ENCODE data around the gene CPA2. TPM values are rescaled to one million over a fixed set of nuclear protein-coding genes. Genes with fewer than 3 reads are reported as not detected.

CPA2 gene
- total and polyA plus RNA-seq, 4 experiments from 2014 or later: not detected

DNA sequence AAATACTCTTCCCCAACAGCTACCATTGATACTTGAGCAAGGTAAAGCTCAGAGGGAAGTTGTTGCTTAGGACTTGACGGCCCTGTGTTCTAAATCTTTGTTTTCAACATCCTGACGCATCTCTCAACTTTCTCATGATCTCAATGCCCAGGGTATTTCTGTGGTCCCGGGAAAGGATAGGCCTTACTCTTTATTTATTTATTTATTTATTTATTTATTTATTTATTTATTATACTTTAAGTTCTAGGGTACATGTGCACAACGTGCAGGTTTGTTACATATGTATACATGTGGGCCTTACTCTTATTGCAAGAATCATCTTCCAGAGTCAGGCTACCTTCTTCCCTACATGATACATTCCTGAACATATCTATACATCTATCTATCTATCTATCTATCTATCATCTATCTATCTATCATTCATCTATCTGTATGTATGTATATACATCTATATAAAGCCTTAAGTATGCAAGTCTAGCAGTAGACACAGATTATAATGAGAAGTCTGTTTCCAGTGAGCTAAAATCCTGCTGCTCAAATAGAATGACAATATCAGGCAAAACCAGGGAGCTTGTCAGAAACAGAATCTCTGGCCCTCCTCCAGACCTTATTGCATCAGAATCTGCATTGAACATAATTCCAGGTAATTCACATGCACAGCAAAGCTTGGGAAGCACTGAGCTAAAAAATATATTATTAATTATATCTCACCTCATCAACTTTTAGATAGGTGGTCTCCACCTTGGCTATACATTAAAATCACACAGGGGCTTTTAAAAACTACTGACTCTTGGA is 65.8 kb downstream of the CPA2 start:
- no peak overlapping the region for H3K4me3 Mint-ChIP-seq
- no peak overlapping the region for H3K27ac Mint-ChIP-seq
- H3K27me3 ChIP-seq (ENCODE audit: insufficient read depth, low read length): peaks cover 4% of the 10 kb centered on the region
- H3K27ac ChIP-seq (ENCODE audit: low read depth, low read length): no peak overlapping the region
- CTCF ChIA-PET (ENCODE audit: partially characterized antibody): interaction anchor here (1.4 kb wide), 1 partner anchor 12 kb away, joined by 3 read pairs; no protein-coding TSS in a partner anchor
- H3K27me3 Mint-ChIP-seq: peaks cover 2% of the 10 kb centered on the region in 2 donors
- intact Hi-C loops (cut with micrococcal nuclease): no loop called here
- H3K9me3 Mint-ChIP-seq: no peaks in the 10 kb centered on the region
- POLR2A ChIA-PET (ENCODE audit: partially characterized antibody): no interaction called here
- H3K4me1 Mint-ChIP-seq: no peaks in the 10 kb centered on the region
- no peaks in the 10 kb centered on the region for H3K36me3 ChIP-seq (ENCODE audit: insufficient read depth, low read length)
- H3K9me3 ChIP-seq (ENCODE audit: control insufficient read depth in 1 of 2, low read length in 2 of 2): no peaks in the 10 kb centered on the region
- H3K4me1 ChIP-seq (ENCODE audit: insufficient read depth, low read length): no peaks in the 10 kb centered on the region
- DNase-seq: no peak
- H3K4me3 ChIP-seq (ENCODE audit: low read length in 2 of 2): no peak overlapping the region
- no peaks in the 10 kb centered on the region for H3K36me3 Mint-ChIP-seq

DNA sequence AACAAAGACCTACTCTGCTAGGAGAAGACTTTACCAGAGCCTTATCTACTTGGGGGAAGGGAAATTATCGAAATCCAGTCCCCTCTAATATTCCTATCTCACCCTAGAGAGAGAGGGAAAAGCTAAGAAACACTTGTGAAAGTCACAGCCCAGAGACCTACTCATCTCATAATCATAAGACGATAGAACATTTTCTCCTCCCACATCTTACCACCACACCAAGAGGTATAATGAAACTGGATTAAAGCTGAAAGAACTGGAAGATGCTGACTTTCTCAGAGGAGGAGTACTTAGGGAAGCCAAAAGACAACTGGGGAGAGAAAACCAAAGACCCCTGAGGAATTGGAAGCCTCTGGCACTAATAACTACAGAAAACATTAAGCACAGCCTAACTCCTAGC is 67.2 kb downstream of the CPA2 start:
- Histone ChIP-seq H3K36me3 (ENCODE audit: insufficient read depth, low read length) (no peaks in the 10 kb centered on the region), H3K27me3 (ENCODE audit: insufficient read depth, low read length) (peaks cover 4% of the 10 kb centered on the region), H3K4me3 (ENCODE audit: low read length in 2 of 2) (no peak overlapping the region), H3K9me3 (ENCODE audit: control insufficient read depth in 1 of 2, low read length in 2 of 2) (no peaks in the 10 kb centered on the region), H3K4me1 (ENCODE audit: insufficient read depth, low read length) (no peaks in the 10 kb centered on the region), H3K27ac (ENCODE audit: low read depth, low read length) (no peak overlapping the region)
- POLR2A ChIA-PET (ENCODE audit: partially characterized antibody): no interaction called here
- Mint-ChIP-seq H3K9me3 (no peaks in the 10 kb centered on the region), H3K4me3 (no peak overlapping the region), H3K27me3 (peaks cover 2% of the 10 kb centered on the region in 2 donors), H3K27ac (no peak overlapping the region), H3K4me1 (no peaks in the 10 kb centered on the region), H3K36me3 (no peaks in the 10 kb centered on the region)
- CTCF ChIA-PET (ENCODE audit: partially characterized antibody): interaction anchor here (1.4 kb wide), 1 partner anchor 14 kb away, joined by 3 read pairs; no protein-coding TSS in a partner anchor
- intact Hi-C loops (cut with micrococcal nuclease): no loop called here
- DNase-seq: no peak

DNA sequence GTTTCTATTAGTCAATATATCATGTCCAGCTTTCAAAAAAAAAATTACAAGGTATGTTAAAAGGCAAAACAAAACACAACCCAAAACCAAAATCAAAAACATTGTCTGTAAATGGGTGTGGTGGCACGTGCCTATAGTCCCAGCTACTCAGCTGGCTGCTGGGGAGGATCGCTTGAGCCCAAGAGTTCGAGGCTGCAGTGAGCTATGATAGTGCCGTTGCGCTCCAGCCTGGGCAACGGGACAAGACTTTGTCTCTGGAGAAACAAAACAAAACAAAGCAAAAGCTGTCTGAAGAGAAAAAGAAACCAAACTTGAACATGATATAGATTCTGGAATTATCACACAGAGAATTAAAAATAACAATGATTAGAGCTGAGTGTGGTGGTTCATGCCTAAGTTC is 67.6 kb downstream of the CPA2 start:
- intact Hi-C loops (cut with micrococcal nuclease): no loop called here
- ChIA-PET CTCF (ENCODE audit: partially characterized antibody) (interaction anchor here (1.4 kb wide), 1 partner anchor 14 kb away, joined by 3 read pairs; no protein-coding TSS in a partner anchor), POLR2A (ENCODE audit: partially characterized antibody) (no interaction called here)
- no peaks in the 10 kb centered on the region for H3K36me3 ChIP-seq (ENCODE audit: insufficient read depth, low read length)
- no peak overlapping the region for H3K4me3 ChIP-seq (ENCODE audit: low read length in 2 of 2)
- peaks cover 4% of the 10 kb centered on the region for H3K27me3 ChIP-seq (ENCODE audit: insufficient read depth, low read length)
- H3K4me1 Mint-ChIP-seq: no peaks in the 10 kb centered on the region
- no peaks in the 10 kb centered on the region for H3K4me1 ChIP-seq (ENCODE audit: insufficient read depth, low read length)
- no peak overlapping the region for H3K27ac ChIP-seq (ENCODE audit: low read depth, low read length)
- no peaks in the 10 kb centered on the region for H3K36me3 Mint-ChIP-seq
- no peak overlapping the region for H3K27ac Mint-ChIP-seq
- H3K9me3 Mint-ChIP-seq: no peaks in the 10 kb centered on the region
- no peak for DNase-seq
- no peaks in the 10 kb centered on the region for H3K9me3 ChIP-seq (ENCODE audit: control insufficient read depth in 1 of 2, low read length in 2 of 2)
- no peak overlapping the region for H3K4me3 Mint-ChIP-seq
- peaks cover 2% of the 10 kb centered on the region in 2 donors for H3K27me3 Mint-ChIP-seq

DNA sequence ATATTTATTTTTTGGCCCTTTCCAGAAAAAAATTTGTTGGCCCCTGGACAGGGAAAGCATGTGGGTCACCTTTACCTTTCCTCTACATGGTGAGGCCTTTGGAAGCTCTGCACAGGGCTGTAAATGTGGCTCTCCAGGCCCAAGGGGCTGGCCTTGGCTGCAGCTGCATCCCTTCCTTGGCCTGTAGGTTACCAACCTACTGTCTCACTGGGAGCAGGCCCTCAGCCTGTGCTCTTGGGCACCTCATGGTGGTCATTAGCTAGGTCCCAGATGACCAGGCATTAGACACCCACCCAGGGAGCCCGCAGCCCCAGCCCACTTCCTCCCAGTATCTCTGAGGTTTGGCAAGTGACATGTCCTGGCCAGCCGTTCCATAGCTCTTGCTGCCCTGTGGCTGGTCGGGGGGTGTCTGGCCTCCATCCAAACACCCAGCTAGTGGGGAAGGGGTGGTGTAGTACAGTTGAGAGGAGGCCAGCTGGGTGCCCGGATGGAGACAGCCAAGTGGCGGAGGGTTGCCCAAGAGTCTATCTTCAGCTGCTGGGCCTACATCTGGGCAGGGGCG is 70.8 kb downstream of the CPA2 start:
- no peak for DNase-seq
- Mint-ChIP-seq H3K27me3 (peaks cover 0 to 2% of the 10 kb centered on the region in 2 donors), H3K36me3 (no peaks in the 10 kb centered on the region), H3K4me1 (no peaks in the 10 kb centered on the region), H3K4me3 (no peak overlapping the region), H3K27ac (no peak overlapping the region), H3K9me3 (no peaks in the 10 kb centered on the region)
- Histone ChIP-seq H3K4me3 (ENCODE audit: low read length in 2 of 2) (no peak overlapping the region), H3K9me3 (ENCODE audit: control insufficient read depth in 1 of 2, low read length in 2 of 2) (no peaks in the 10 kb centered on the region), H3K27me3 (ENCODE audit: insufficient read depth, low read length) (no peaks in the 10 kb centered on the region), H3K4me1 (ENCODE audit: insufficient read depth, low read length) (no peaks in the 10 kb centered on the region), H3K27ac (ENCODE audit: low read depth, low read length) (no peak overlapping the region), H3K36me3 (ENCODE audit: insufficient read depth, low read length) (no peaks in the 10 kb centered on the region)
- POLR2A ChIA-PET (ENCODE audit: partially characterized antibody): no interaction called here
- intact Hi-C loops (cut with micrococcal nuclease): no loop called here
- CTCF ChIA-PET (ENCODE audit: partially characterized antibody): interaction anchor here (0.6 kb wide), 1 partner anchor 1350 kb away, joined by 3 read pairs; no protein-coding TSS in a partner anchor

DNA sequence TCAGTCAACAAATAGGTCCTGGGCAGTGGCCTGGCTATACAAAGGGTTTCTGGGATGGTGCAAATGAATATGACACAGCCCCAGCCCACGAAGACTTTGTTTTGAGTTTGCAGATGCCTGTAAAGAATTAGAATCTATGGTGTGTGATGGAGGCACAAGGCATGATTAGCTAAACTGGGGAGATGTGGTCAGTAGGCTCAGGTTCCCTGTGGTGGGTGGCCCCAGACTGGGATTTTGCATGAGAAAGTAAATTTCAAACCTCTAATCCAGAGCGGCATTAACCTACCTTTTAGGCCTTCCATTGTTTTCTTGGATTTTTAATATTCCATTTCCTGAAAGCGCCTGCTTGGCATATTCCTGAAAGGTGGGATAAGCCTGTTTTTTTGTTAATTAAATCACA is 71.6 kb downstream of the CPA2 start:
- Mint-ChIP-seq H3K9me3 (no peaks in the 10 kb centered on the region), H3K27me3 (peaks cover 0 to 2% of the 10 kb centered on the region in 2 donors), H3K4me1 (no peaks in the 10 kb centered on the region), H3K36me3 (no peaks in the 10 kb centered on the region), H3K27ac (no peak overlapping the region), H3K4me3 (no peak overlapping the region)
- CTCF ChIA-PET (ENCODE audit: partially characterized antibody): no interaction called here
- H3K36me3 ChIP-seq (ENCODE audit: insufficient read depth, low read length): no peaks in the 10 kb centered on the region
- intact Hi-C loops (cut with micrococcal nuclease): no loop called here
- no peaks in the 10 kb centered on the region for H3K4me1 ChIP-seq (ENCODE audit: insufficient read depth, low read length)
- H3K4me3 ChIP-seq (ENCODE audit: low read length in 2 of 2): no peak overlapping the region
- H3K27ac ChIP-seq (ENCODE audit: low read depth, low read length): no peak overlapping the region
- no peak for DNase-seq
- no peaks in the 10 kb centered on the region for H3K27me3 ChIP-seq (ENCODE audit: insufficient read depth, low read length)
- POLR2A ChIA-PET (ENCODE audit: partially characterized antibody): no interaction called here
- no peaks in the 10 kb centered on the region for H3K9me3 ChIP-seq (ENCODE audit: control insufficient read depth in 1 of 2, low read length in 2 of 2)

Other genes with a start within 250 kb of the CPA2 start
- 10 to 100 TPM; 14.0 to 17.2 TPM for gene ZC3HC1, start 215.5 kb upstream of the CPA2 start, total RNA-seq
- 10 to 100 TPM; 12.9 to 16.4 TPM for gene ZC3HC1, start 215.5 kb upstream of the CPA2 start, polyA plus RNA-seq
- gene KLHDC10, start 196.3 kb upstream of the CPA2 start, total RNA-seq: 10 to 100 TPM; 21.4 to 22.3 TPM
- 1 to 10 TPM in 1 of 2 donors, under 1 TPM in 1; 0.46 to 2.1 TPM for gene KLHDC10, start 196.3 kb upstream of the CPA2 start, polyA plus RNA-seq
- 10 to 100 TPM; 34.5 to 38.0 TPM for gene TMEM209, start 61.5 kb upstream of the CPA2 start, total RNA-seq
- gene TMEM209, start 61.5 kb upstream of the CPA2 start, polyA plus RNA-seq: 10 to 100 TPM; 42.4 to 48.8 TPM
- not detected for gene SSMEM1, start 59.0 kb upstream of the CPA2 start, total RNA-seq
- not detected for gene SSMEM1, start 59.0 kb upstream of the CPA2 start, polyA plus RNA-seq
- not detected for gene CPA4, start 26.3 kb downstream of the CPA2 start, total RNA-seq
- not detected for gene CPA4, start 26.3 kb downstream of the CPA2 start, polyA plus RNA-seq
- not detected for gene CPA5, start 78.0 kb downstream of the CPA2 start, total RNA-seq
- gene CPA5, start 78.0 kb downstream of the CPA2 start, polyA plus RNA-seq: 10 to 100 TPM; 12.3 to 23.7 TPM
- gene CPA1, start 113.6 kb downstream of the CPA2 start, total RNA-seq: not detected
- not detected for gene CPA1, start 113.6 kb downstream of the CPA2 start, polyA plus RNA-seq
- gene CEP41, start 174.2 kb downstream of the CPA2 start, total RNA-seq: 1 to 10 TPM; 6.0 to 7.3 TPM
- gene CEP41, start 174.2 kb downstream of the CPA2 start, polyA plus RNA-seq: 10 to 100 TPM; 16.3 to 20.9 TPM
- 1 to 10 TPM; 2.3 to 2.8 TPM for gene MEST, start 225.2 kb downstream of the CPA2 start, total RNA-seq
- 1 to 10 TPM; 3.5 to 9.6 TPM for gene MEST, start 225.2 kb downstream of the CPA2 start, polyA plus RNA-seq